Body of pancreas (tissue), 4 donors: ENCODE data around the gene SYNPR.

ENCODE experiments used
- POLR2A ChIP-seq, 3 donors: fragments of 450-650 bp; IDR thresholded peaks; one replicate each; pipeline ENCODE4 v1.6.1; 2016; ENCODE audit warnings: antibody characterized with exemption in 3 of 3, mild to moderate bottlenecking in 2 of 3
- TF ChIP-seq, protein P1 (sequence below), 7 experiments: fragments of 450-650 bp in 4 of 7; fragments of 200-600 bp in 3 of 7; sonication (generic) in 3 of 7; IDR thresholded peaks; one replicate each; pipeline ENCODE4 v1.5.1; 2016 to 2019; ENCODE audit warnings: antibody characterized with exemption in 7 of 7

DNA sequence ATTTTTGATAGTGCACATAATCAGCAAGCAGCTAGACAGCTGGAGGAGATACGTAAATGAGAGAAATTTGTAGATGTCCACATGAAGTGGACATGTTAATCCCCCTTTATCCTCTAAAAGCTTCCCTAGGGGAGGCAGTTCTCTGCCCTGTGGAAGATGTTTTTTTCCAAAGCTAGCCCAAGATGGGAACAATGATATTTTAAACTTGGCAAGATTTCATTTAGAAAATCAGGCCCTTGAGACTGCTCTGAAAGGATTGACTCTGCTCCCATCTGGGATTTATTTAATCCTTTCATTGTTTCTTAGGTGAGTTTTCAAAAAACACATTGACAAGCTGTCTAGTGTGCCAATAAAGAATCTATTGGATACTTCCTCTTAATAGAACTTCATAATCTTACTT is 92.0 kb downstream of the SYNPR start:
- TF ChIP-seq, protein P1, sequence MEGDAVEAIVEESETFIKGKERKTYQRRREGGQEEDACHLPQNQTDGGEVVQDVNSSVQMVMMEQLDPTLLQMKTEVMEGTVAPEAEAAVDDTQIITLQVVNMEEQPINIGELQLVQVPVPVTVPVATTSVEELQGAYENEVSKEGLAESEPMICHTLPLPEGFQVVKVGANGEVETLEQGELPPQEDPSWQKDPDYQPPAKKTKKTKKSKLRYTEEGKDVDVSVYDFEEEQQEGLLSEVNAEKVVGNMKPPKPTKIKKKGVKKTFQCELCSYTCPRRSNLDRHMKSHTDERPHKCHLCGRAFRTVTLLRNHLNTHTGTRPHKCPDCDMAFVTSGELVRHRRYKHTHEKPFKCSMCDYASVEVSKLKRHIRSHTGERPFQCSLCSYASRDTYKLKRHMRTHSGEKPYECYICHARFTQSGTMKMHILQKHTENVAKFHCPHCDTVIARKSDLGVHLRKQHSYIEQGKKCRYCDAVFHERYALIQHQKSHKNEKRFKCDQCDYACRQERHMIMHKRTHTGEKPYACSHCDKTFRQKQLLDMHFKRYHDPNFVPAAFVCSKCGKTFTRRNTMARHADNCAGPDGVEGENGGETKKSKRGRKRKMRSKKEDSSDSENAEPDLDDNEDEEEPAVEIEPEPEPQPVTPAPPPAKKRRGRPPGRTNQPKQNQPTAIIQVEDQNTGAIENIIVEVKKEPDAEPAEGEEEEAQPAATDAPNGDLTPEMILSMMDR (IDR thresholded peaks at IDR 0.05), result no peak
- TF ChIP-seq POLR2A (IDR thresholded peaks at IDR 0.05), result no peak
